NB4 (cell line): ENCODE measurements around the gene EVC.

Experiments used
- DNase-seq: peaks from one replicate; pipeline ENCODE4 v3.0.0; 2010; ENCODE audit warnings: low read depth
- H3K4me3 ChIP-seq: one replicate; pipeline ENCODE4 v1.5.1; 2011; ENCODE audit warnings: mild to moderate bottlenecking, low read depth, low read length, moderate library complexity
- MYC ChIP-seq: IDR thresholded peaks from 2 replicates; pipeline ENCODE4 v1.6.1; 2011; ENCODE audit warnings: low read depth, low read length
- POLR2A ChIP-seq: IDR thresholded peaks from 2 replicates; pipeline ENCODE4 v1.6.1; 2011; ENCODE audit warnings: mild to moderate bottlenecking; ENCODE audit not compliant: insufficient read length; ENCODE audit errors: extremely low read depth
- TF ChIP-seq, protein P1 (sequence below): IDR thresholded peaks from one replicate; pipeline ENCODE4 v1.5.1; 2012; ENCODE audit warnings: low read depth, low read length
- TF ChIP-seq, protein P2 (sequence below): IDR thresholded peaks from 2 replicates; pipeline ENCODE4 v1.6.1; 2011; ENCODE audit warnings: low read depth, low read length

EVC gene

DNA sequence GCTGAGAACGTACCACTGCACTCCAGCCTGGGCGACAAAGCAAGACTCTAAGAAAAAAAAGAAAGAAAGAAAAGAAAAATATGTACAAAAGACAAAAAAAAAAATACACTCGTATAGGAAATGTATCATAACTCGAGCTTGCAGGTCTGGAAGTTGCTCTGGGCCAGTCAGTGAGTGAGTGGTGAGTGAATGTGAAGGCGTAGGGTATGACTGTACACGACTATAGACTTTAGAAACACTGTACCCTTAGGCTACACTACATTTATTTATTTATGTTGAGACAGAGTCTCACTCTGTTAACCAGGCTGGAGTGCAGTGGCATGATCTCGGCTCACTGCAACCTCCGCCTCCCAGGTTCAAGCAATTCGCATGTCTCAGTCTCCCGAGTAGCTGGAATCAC lies 32.0 kb upstream of the EVC start:
- DNase-seq = no peak
- no peak for TF ChIP-seq POLR2A
- TF ChIP-seq, protein P1, sequence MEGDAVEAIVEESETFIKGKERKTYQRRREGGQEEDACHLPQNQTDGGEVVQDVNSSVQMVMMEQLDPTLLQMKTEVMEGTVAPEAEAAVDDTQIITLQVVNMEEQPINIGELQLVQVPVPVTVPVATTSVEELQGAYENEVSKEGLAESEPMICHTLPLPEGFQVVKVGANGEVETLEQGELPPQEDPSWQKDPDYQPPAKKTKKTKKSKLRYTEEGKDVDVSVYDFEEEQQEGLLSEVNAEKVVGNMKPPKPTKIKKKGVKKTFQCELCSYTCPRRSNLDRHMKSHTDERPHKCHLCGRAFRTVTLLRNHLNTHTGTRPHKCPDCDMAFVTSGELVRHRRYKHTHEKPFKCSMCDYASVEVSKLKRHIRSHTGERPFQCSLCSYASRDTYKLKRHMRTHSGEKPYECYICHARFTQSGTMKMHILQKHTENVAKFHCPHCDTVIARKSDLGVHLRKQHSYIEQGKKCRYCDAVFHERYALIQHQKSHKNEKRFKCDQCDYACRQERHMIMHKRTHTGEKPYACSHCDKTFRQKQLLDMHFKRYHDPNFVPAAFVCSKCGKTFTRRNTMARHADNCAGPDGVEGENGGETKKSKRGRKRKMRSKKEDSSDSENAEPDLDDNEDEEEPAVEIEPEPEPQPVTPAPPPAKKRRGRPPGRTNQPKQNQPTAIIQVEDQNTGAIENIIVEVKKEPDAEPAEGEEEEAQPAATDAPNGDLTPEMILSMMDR = no peak
- TF ChIP-seq, protein P2, sequence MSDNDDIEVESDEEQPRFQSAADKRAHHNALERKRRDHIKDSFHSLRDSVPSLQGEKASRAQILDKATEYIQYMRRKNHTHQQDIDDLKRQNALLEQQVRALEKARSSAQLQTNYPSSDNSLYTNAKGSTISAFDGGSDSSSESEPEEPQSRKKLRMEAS = no peak
- no peak overlapping the region for H3K4me3 ChIP-seq

DNA sequence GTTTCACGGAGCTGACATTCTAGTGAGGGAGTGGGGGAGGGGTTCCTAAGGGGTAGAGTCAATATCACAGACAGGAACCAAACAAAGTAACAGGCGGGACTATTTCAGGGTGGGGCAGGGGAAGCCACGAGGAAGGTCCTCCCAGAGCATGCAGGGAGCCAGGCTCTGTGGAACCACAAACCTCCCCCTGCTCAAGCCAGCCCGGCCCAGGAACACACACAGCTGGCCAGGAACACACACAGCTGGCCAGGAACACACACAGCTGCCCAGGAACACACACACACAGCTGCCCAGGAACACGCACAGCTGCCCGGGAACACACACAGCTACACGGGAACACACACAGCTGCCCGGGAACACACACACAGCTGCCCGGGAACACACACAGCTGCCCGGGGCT lies 27.4 kb upstream of the EVC start:
- no peak overlapping the region for H3K4me3 ChIP-seq
- DNase-seq = no peak
- TF ChIP-seq MYC (no peak), POLR2A (no peak)
- TF ChIP-seq, protein P2 = no peak
- TF ChIP-seq, protein P1 = no peak

DNA sequence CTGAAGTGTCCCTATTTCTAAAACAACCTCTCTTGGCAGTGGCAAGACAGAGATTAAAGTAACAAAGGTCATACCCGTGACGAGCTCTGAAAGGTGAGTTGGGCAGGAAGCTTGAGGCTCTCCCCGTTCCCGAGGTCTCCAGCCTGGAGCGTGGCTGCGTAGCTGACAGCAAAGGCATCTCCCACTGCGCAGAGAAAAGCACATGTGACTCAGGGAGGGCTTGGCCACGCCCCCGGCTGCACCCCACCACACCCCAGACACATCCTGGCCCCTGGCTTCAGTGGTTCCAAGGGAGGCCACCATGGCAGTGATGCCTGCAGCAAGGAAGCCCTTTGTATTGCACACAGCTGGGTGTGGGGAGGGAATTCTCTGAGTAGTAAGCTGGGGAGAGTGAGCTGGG lies 25.7 kb upstream of the EVC start:
- H3K4me3 ChIP-seq = no peak overlapping the region
- DNase-seq = no peak
- TF ChIP-seq MYC = no peak
- TF ChIP-seq, protein P1 = no peak
- TF ChIP-seq, protein P2 = no peak
- no peak for TF ChIP-seq POLR2A

DNA sequence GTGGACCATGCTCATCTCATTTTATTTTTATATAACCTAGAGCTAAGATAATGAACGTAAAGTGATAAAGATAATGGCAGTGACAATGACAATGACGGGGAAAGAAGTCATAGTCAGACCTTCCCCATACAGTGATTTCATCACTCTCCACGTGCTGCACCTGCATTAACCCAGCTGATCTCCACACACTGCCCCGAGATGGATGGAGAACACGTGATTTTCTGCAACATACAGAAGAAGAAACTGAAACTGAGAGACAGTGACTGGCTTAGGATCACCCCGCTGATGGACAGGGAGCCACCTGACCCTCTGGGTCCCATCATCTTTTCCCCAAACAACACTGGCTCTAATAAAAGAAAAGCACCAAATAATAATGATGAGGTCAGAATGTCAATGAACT lies 24.7 kb upstream of the EVC start:
- TF ChIP-seq MYC (no peak), POLR2A (no peak)
- no peak overlapping the region for H3K4me3 ChIP-seq
- no peak for DNase-seq

DNA sequence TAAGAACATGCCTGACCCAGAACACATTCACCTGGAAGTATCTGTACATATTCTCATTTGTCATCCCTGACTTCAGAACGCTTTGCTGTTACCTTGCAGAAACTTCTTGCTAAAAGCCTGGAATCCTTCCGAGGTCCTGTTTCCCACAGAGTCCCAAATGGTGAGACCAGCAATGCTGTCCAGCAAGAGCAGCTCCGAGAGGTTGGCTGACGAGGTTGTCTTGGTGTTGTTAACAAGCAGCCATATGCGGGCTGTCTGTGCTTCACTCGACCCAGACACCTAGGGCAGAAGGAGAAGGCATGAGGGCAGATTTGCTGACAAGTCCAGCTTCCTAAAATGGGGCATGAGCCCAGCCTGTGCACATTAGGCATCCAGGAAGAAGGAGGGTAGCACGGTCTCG lies 21.9 kb upstream of the EVC start:
- no peak for TF ChIP-seq POLR2A
- DNase-seq = no peak

DNA sequence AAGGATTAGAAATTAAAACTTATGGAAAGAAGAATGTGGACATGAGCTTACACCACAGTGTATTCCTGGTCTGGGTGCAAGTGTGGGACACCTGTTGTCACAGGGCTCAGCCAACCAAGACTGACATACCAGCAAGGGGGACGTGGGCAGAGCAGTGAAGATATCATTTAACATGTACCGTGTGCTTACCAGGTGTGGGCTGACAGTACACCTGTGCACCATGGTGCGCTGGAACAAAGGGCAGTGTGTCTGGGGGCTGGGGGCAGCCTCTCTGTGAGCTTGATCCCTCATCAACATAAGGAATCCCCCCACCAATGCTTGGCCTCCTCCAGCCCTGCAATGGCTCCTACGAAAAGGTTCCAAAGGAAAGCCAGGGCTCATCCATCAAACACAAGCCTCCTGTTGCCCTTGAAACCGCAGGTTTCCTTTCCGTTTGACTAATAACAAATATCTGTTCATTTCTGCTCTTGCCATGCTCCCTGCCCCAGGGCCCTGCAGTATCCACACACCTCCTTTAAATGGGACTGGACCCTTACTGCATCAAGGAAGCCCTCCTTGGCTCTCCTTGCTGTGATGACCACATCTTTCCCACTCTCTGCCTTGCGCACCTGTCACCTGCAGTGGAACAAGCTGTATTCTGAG lies 19.4 kb upstream of the EVC start:
- no peak for TF ChIP-seq MYC
- TF ChIP-seq, protein P2 = no peak
- no peak for TF ChIP-seq POLR2A
- TF ChIP-seq, protein P1 = no peak
- DNase-seq = no peak
- no peak overlapping the region for H3K4me3 ChIP-seq

More for the DNA sequence above, 21.9 kb upstream of the EVC start:
- H3K4me3 ChIP-seq = no peak overlapping the region

DNA sequence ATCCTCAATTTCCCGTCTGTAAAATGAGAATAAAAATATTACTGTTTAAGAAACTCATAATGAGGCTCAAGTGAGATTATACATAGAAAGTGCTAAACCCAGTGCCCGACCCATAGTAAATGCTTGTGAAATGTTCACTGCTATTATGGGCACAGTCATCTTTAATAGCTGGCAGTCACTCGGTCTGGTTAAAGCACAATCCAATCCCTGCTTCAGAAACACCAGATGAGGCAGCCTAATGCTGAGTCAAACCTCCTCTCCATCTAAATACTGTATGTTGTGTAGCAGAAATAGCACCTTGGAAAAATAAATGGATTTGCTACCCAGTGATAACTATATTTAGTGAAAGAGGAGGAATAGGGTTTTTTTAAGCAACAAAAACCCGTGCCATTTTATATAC lies 17.1 kb upstream of the EVC start:
- TF ChIP-seq, protein P1 = no peak
- TF ChIP-seq POLR2A (no peak), MYC (no peak)
- TF ChIP-seq, protein P2 = no peak
- no peak overlapping the region for H3K4me3 ChIP-seq
- no peak for DNase-seq
